ELF-1 (cell line): ENCODE data around the gene DNAH10.
A peak's percentile ranks its signal among the peaks of the same experiment; 100 is the strongest.
"Not testable (repeated sequence)": the region's sequence is repeated elsewhere in the genome, so short reads cannot be mapped to it uniquely, and the experiment has no call there.

Source experiments
- DNase-seq: peaks from one replicate; pipeline ENCODE4 v3.0.0-alpha.2; 2016; ENCODE audit warnings: low read depth, low spot score

Gene DNAH10

DNA sequence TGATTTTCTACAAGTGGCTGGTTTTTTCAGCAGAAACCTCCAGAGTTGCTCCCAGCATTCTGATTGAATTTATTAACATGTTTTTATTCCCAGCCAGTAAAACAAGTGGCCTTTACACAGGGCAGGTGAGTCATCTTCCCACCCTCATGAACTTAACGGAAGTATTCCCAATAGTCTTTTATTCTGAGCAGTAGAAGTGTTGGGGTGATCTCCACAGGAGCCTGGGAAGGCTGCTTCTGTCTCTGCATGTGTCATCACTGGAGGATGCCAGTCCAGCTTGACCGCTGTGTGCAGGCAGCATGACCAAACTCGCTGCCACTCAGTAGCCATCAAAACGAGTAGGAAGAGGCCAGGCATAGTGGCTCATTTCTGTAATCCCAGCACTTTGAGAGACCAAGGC lies 13.4 kb upstream of the DNAH10 start:
- no peak for DNase-seq

DNA sequence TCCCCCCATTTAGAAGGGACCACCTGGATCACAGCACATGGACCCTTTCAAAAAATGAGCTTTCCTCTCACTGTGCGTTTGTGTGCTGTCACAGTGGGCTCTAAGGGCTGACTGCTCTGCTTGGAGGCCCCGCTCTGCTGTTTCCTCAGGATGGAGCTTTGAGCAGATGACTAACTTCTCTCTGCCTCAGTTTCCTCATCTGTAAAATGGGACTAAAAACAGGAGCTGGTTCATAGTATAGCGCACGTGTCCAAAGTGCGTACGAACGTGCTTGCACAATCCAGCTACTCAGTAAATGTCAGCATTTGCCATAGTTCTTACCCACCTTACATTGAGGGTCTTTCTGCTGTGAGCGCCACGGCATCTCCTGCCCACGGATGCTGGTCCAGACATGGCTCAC lies 12.7 kb upstream of the DNAH10 start:
- DNase-seq: no peak

DNA sequence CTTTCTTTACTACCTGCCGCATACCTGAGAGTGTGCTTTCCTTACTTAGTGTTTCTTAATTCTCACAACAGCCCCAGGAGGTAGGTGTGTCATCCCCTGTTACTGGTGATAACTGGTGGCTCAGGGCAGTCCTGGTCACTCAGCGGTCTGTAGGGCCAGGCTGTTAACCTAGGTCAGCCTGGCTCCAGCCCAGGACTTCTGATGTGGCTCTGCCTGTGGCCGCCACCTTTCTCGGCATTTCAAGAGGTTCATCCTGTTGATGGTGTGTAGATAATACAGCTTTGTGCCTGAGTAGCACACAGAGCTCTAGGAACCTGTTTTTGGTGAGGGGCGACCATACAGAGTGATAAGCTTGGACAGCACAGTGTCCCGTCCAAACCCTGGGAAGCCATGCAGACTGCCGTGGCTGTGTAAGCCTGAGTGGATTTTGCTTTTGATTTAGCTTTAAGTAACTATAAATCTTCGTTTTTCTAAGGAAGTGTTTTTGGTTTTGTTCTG lies 11.9 kb upstream of the DNAH10 start:
- peak; percentile 7 for DNase-seq

DNA sequence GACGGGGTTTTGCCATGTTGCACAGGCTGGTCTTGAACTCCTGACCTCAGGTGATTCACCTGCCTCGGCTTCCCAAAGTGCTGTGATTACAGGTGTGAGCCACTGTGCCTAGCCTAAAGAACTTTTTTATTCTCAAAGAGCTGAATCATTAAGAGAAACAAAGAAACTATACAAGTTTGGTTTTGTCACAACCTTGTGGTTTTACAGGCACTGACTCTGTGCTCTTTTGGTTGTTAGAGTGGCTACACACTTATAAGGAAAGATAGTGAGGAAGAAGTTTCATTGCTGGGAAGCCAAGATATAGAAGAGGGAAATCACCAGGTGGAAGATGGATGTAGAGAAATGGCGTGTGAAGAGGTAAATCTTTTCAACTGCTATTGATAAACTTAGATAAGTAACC lies 10.1 kb upstream of the DNAH10 start:
- DNase-seq: no peak

DNA sequence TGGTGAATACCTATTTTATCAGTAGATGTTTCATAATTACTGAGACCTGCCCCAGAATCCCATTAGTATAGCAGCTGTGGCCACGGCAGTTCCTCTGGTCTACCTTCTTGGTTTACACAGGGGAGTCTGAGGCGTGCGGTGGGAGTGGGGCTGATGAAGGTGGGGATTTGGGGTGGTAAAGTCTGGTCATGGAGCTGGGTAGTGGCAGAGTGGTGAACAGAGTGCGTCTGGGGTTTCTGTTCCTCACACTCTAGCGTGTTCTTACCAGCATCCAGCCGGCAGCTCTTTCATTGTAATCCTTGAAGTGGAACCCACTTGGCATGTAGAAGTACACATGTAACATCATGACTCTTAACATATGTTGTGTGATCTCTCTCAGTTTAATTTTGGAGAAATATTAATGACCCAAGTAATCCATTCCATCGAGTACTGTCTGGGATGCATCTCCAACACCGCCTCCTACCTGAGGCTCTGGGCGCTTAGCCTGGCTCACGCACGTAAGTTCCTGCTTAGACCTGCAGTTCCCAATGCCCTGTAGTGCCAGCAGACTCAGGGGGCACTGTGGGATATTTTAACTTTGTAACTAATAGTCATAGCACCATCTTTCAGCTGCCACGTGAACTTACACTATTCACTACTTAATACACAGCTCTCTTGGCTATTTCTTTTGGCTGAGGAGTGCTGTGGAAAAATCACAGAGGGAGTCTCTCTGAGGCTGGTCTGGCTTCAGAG lies 7.9 kb upstream of the DNAH10 start:
- no peak for DNase-seq

DNA sequence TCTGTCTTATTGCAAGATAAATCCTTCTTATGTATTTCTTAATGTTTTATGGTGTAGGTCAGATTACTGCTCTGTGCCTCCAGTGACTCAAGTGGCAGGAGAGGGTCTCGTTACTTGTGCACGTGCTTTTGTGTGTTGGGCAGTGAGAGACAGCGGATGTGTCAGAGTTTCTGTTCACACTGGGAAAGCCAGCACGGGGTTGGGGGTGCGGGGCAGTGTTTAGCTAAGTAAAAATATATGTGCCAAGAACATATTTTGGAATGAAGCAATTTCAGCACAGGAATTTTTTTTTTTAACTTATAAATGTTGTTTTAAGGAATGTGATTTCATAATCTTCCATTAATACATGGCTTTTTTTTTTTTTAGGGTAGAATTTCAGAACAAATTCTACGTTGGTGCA lies 4.5 kb upstream of the DNAH10 start:
- no peak for DNase-seq

DNA sequence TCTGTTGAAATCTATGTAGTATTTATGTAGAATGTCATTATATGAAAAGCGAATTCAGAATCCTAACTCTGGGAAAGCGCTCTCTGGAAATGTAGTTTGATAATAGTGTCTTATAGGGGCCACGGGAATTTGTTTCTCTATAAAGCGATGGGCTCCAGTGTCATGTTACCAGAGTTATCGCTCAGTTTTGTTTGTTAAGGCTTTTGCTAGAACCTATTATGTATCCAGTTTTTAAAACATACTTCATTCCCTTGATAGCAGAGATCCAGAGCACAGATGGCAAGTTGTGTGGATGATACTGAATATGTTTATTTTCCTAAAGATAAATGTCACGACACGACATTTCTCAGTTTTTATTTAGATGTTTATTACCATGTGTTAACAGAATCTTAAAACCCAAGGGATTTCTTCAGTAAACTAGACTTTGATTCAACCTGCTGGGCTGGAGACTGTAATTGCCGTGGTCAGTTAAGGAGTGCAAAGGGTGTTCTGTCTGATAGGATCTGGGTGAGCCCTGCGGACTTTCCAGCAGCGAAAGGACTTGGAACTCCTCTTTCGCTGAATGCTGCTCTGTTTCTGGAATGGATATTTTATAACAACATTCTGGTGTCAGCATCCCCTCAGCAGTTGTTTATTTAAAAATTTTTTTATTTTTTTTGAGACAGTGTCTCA lies 1.7 kb upstream of the DNAH10 start:
- no peak for DNase-seq

DNA sequence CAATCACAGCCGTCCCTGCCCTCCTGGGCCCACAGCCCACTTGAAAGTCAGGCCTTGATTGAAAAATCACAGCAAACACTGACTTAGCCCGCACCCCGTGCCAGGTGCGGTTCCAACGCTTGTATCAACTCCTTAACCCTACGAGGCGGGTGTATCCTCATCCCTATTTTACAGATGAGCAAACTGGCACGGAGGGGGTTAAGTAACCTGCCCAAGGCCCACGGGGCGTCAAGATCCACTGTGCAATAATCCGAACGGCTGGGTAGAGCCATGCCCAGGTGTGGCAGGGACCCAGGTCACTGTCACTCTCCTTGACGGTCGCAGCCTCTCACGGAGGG lies 583 bp downstream of the DNAH10 start:
- no peak for DNase-seq

DNA sequence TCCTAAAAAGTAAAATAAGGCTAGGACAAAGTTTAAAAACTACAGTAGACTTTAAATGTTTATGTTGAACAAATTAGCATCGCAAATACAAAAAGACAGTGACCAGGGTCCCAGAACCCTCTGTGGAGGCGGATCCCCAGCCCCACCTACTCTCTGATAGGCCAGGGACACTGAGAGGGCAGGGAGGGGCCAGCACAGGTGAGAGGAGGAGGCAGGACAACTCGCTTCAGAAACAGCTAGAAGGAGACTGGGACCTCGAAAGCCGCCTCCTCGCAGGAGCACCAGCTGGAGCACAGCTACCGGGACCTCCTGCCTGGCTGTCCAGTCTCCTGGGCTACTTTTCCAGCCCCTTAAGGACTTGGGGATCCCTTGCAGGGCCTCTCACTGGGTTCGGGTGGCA lies 992 bp downstream of the DNAH10 start:
- peak; percentile 49 for DNase-seq

DNA sequence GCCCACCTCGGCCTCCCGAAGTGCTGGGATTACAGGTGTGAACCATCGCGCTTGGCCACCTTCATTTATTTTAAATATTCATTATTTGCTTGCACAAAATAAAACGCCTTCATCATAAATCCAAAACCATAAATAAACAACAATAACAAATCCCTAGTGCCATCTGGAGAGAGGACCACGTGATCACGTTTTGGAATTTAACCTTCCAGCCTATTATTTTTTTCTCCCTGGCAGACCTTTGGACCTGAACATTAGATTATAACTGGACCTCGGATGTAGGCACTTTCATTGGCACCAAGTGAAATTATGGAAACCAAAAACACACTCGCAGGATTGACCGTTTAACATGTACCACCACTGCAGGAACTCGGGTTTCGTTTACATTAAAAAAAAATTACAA lies 2.0 kb downstream of the DNAH10 start:
- DNase-seq: no peak

DNA sequence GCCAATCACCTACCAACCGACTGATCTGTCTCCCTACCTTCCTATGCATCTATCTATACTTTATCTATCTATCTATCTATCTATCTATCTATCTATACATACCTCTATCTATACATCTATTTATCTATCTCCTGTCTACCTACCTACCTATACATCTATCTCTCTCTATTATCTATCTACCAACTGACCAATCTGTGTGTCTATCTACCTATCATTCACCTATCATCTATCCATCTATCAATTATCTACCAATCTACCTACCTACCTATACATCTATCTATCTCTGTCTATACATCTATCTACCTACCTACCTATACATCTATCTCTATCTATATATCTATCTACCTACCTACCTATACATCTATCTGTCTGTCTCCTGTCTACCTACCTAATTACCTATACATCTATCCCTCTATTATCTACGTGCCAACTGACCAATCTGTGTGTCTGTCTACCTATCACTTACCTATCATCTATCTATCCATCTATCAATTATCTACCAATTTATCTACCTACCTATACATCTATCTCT lies 3.5 kb downstream of the DNAH10 start:
- DNase-seq: no peak

DNA sequence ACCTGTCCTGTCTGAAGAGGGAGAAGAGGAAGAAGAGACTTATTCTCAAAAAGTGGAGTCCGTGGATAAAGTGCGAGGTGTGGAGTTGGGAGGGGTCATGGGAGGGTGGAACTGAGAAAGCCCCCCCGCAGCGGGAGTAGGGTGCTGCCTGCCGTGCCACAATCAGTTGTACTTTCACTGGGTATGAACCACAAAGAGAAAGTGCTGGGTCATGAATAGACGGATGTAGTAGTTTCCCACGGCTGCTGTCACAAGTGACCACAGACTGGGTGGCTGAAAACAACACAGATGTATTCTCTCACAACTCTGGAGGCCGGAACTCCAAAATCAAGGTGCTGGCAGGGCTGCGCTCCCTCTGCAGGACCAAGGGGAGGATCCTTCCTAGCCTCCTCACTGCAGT lies 5.5 kb downstream of the DNAH10 start:
- no peak for DNase-seq

DNA sequence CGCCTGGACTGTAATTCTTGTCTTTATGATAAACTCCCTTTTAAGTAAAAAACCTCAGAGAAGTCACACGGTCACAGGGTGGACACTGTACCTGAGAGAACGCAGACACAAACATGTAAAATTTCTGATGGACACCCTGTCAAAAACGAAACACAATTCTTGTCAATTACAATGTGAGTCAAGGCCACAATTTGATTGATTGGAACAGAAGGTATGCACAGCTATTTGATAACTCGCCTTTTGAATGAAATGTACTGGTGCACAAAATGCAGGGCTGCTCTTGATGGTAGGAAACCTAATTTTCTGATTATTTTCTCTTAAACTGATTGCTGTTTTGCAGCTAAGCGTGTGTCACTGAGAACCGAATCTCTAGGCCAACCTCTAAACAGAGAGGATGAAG lies 9.2 kb downstream of the DNAH10 start:
- no peak for DNase-seq

DNA sequence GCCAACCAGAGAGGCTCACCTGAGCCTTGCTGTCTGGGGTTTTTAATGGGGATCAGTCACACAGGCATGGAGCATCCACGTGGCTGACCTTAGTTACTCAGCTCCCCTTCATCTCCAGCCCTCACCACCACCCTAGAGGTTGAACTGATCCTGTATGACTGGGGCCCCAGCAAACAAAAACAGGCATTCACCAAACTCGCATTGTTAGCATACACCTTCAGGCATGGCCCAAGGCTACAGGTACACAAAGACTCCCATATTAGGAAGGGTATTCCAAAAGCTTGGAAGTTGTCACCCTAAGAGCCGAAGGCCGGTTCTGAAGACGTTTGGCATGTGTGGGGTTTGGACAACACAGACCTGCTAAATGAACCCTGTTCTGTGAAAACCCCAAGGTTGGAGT lies 10.0 kb downstream of the DNAH10 start:
- peak; percentile 74 for DNase-seq

DNA sequence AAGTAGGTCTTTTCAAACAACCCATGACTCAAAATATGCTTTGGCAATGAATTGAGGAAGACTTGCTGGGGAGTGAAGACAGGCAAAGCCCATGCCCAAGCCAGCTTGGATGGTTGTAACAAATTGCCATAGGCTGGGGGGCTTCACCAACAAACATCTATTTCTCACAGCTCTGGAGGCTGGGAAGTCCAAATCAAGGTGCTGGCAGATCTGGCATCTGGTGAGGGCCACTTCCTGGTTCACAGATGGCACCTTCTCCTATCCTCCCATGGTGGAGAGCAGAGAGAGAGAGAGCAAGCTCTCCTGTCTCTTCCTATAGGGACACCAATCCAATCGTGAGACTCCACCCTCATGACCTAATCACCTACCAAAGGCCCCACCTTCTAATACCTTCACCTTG lies 11.3 kb downstream of the DNAH10 start:
- DNase-seq: no peak

DNA sequence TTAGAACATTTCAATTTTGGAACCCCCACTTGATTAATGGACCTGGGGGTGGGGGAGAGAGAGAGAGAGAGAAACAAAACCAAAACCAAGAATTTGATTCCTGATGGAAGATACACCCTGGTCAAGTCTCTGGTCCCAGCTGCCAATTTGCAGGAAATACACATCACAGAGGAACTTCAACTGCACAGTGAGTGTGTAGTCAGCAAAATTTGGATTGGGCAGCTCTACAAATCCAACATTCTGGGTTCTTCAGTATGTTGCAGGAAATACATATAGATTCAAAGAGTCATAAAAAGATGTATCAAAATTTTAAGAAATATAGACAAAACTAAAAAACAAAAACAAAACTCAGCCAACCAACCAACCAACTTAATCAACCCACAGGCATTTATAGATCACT lies 17.4 kb downstream of the DNAH10 start:
- no peak for DNase-seq

DNA sequence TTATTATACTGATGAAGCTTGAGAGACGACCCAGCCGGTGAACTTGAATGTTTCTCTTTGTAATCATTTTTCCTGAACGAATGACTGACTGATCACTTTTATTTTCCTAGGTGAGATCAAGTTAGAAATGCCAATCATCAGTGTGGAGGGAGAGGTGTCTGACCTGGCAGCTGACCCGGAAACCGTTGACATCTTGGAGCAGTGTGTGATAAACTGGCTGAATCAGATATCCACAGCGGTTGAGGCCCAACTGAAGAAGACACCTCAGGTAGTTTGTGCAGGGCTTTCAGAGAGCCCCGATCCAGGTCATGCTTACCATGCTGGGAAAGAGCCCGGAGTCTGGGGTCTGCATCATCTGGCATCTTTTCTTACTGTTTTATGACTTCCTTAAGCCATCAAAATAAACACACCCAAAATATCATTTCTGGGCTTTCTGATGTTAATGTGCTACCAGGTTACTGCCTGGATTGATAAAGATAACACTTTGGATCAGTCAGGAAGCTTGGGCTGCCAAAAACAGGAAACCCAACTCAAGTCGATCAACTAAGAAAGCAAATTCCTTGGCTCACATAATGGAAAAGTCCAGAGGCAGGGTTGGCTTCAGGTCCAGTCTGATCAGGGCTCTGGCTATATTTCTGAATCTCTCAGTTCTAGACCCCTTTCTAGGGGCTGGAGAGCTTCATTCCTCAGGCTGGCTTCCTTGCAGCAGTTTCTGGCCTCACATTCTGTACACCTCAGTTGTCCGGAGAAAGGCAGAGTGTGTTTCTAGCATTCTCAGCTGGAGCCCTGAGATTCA lies 21.1 kb downstream of the DNAH10 start:
- no peak for DNase-seq

DNA sequence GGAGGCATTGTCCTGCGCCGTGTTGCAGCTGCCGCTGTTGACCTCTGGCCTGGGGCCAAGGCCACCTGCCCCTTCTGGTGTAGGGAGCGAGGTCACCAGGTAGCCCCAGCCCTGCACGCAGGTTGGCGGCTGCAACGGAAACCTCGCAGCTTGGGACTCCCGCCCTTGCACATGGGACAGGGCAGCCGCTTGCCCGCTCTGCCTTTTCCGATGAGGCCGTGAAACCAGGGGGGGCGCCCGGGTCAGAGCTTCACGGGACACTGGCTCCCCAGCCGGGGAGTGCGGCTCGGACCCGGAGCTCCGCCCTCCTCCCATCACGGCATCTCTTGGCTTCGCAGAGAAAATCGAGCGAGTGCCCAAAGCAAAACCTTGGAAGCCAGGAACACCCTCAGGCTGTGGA lies 25.4 kb downstream of the DNAH10 start:
- DNase-seq: peak; percentile 22

DNA sequence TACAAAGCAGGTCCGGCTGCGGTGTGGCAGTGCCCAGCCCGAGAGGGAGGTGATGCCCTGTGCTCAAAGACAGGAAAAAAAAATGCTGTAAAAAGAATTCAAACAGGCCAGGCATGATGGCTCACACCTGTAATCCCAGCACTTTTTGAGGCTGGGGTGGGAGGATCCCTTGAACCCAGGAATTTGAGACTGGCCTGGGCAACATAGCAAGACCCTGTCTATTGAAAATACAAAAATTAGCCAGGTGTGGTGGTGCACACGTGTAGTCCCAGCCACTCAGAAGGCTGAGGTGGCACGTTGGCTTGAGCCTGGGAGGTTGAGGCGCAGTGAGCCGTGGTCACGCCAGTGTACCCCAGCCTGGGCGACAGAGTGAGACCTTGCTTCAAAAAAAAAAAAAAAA lies 26.4 kb downstream of the DNAH10 start:
- no peak for DNase-seq

DNA sequence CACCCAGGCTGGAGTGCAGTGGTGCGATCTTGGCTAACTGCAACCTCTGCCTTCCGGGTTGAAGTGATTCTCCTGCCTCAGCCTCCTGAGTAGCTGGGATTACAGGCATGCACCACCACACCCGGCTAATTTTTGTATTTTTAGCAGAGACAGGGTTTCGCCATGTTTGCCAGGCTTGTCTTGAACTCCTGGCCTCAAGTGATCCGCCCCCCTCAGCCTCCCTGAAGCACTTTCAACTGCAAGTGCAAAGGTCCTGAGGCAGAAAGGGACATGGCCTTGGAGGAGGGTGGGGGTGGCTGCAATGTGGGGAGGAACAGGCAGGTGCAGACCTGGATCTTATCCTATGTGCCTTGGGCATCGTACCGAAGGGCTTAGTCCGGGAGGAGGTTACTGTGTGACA lies 27.3 kb downstream of the DNAH10 start:
- DNase-seq: not testable (repeated sequence)

DNA sequence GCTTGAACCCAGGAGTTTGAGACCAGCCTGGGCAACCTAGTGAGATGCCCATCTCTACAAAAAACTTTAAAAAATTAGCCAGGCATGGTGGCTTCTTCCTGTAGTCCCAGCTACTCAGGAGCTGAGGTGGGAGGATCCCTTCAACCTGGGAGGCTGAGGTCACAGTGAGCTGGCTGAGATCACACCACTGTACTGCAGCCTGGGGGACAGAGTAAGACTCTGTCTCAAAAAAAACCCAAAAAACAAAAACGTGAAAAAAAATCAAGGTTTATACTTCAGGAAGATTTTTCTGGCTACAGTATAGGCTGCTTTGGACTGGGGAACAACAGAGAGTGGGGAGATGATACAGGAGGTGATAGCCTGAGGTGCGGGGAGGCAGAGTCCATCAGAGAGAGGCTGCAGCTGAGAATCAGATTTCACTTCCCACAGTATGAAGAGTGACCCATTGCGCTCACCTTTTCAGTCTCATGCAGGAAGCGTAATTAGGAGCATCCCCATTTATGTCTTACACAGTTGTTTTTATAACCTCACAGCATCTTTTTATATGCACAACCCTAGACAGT lies 28.9 kb downstream of the DNAH10 start:
- no peak for DNase-seq

DNA sequence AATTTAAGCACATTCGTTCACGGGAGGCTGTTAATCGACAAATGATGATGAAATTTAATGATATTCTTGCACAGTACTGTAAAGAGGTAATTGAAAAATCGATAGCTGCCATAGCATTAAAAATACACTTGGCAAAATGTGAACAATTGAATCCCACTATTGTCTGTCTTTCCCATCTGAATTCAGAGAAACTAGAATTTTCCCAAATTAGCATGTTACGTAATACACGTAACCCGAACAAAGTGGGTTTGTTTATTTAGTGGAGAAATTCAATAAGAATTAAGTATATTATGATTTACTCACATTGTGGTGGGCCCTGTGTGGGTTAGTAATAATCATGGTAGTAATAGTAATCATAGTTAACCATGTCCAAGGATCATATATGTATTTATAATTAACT lies 31.9 kb downstream of the DNAH10 start:
- no peak for DNase-seq
